GM21515 (cell line): ENCODE measurements around the gene ARL6IP6.

Experiments
- ATAC-seq: cut with Tn5 transposase; IDR thresholded peaks from one replicate; pipeline ENCODE4 v1.9.1; 2021; ENCODE audit not compliant: unreplicated experiment

Gene ARL6IP6

GRCh38 chr2:152718076-152718908 lies at the start of gene ARL6IP6:
TSS of gene ARL6IP6 (plus strand) at chr2:152718620. CDS start at chr2:152718625, 5 bp downstream.
- ATAC-seq, result peak; percentile 73

- no peak for ATAC-seq
These were observed 44.1 kb upstream of the ARL6IP6 start for GRCh38 chr2:152674334-152674733.

GRCh38 chr2:152676461-152676860 lies 42.0 kb upstream of the ARL6IP6 start:
- ATAC-seq, result no peak

GRCh38 chr2:152678808-152679207 lies 39.6 kb upstream of the ARL6IP6 start:
- ATAC-seq, result no peak

- ATAC-seq, result no peak
These were observed 35.8 kb upstream of the ARL6IP6 start for GRCh38 chr2:152682663-152683062.

GRCh38 chr2:152683400-152683799 lies 35.0 kb upstream of the ARL6IP6 start:
- no peak for ATAC-seq

- no peak for ATAC-seq
These were observed 32.1 kb upstream of the ARL6IP6 start for GRCh38 chr2:152686321-152686720.

- peak; percentile 84 for ATAC-seq
These were observed 25.4 kb upstream of the ARL6IP6 start for GRCh38 chr2:152693033-152693432.

GRCh38 chr2:152694161-152694661 lies 24.2 kb upstream of the ARL6IP6 start:
- no peak for ATAC-seq

- no peak for ATAC-seq
These were observed 22.7 kb upstream of the ARL6IP6 start for GRCh38 chr2:152695763-152696162.

GRCh38 chr2:152696476-152696875 lies 21.9 kb upstream of the ARL6IP6 start:
- ATAC-seq, result no peak

GRCh38 chr2:152701198-152701597 lies 17.2 kb upstream of the ARL6IP6 start:
- ATAC-seq, result no peak

GRCh38 chr2:152706477-152707021 lies 11.9 kb upstream of the ARL6IP6 start:
- no peak for ATAC-seq

- no peak for ATAC-seq
These were observed 9.7 kb upstream of the ARL6IP6 start for GRCh38 chr2:152708742-152709141.

- no peak for ATAC-seq
These were observed 7.7 kb upstream of the ARL6IP6 start for GRCh38 chr2:152710713-152711112.

- no peak for ATAC-seq
These were observed 3.3 kb upstream of the ARL6IP6 start for GRCh38 chr2:152715112-152715511.

- no peak for ATAC-seq
These were observed 2.5 kb upstream of the ARL6IP6 start for GRCh38 chr2:152715854-152716428.

GRCh38 chr2:152716805-152717227 lies 1.6 kb upstream of the ARL6IP6 start:
- peak; percentile 1 for ATAC-seq

GRCh38 chr2:152717228-152718075 lies 968 bp upstream of the ARL6IP6 start, which contains the start of gene PRPF40A:
TSS of gene PRPF40A (minus strand) at chr2:152717461. CDS start at chr2:152717439, 22 bp downstream.
- peak; percentile 66 for ATAC-seq

GRCh38 chr2:152718909-152719645 lies 657 bp downstream of the ARL6IP6 start:
- peak; percentile 27 for ATAC-seq
